Measurements from ENCODE around the gene OR8A1. TPM values are rescaled to one million over a fixed set of nuclear protein-coding genes. Genes with fewer than 3 reads are reported as not detected.

The OR8A1 gene
- under 1 TPM in 1 of 4 donors, not detected in 3; 0.04 TPM for polyA plus RNA-seq (ENCODE audit: insufficient read length in 4 of 4)

GRCh38 chr11:124569697-124570096, at the start of gene OR8A1:
OR8A1 (plus strand) TSS chr11:124569997; CDS start chr11:124570120, 123 bp downstream.
- no peak for DNase-seq (ENCODE audit: low read depth in 4 of 4, low spot score in 3 of 4)

DNA sequence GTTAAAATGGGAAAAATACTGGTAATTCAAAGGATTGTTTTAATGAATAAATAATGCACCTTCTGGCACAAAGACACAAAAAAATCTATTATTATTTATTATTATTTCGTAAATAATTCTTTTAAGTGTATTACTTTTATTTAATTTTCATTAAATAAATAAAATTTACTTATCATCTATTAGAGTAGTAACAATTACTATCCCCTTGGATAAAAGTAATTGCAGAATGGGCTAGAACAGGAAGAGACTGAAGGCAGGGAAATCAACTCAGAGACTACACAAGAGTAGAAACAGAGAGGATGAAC, 49.3 kb upstream of the OR8A1 start:
- no peak for DNase-seq (ENCODE audit: low read depth in 4 of 4, low spot score in 3 of 4)

DNA sequence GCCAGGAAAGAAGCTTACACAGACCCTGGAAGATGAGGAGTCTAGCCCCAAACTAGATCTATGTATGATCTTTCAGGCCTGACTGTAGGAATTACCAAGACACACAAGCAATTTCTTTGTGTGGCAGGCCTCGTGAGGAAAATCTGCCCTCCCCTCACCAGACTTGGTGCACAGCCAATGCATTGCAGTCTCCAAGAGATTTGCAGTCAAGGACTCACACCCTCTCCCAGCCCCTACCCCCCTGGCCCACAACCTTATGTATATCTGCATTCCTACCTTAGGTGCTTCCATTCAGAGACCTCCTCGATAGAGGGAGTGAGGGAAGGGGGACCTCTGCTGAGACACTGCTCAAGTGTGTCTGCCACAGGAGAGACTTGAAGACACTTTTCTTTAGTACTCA, 36.2 kb upstream of the OR8A1 start:
- no peak for DNase-seq (ENCODE audit: low read depth in 4 of 4, low spot score in 3 of 4)

- DNase-seq (ENCODE audit: low read depth in 4 of 4, low spot score in 3 of 4): no peak
These were observed 35.7 kb upstream of the OR8A1 start for GRCh38 chr11:124534051-124534450.

GRCh38 chr11:124535552-124536232, 34.1 kb upstream of the OR8A1 start:
- no peak for DNase-seq (ENCODE audit: low read depth in 4 of 4, low spot score in 3 of 4)

DNA sequence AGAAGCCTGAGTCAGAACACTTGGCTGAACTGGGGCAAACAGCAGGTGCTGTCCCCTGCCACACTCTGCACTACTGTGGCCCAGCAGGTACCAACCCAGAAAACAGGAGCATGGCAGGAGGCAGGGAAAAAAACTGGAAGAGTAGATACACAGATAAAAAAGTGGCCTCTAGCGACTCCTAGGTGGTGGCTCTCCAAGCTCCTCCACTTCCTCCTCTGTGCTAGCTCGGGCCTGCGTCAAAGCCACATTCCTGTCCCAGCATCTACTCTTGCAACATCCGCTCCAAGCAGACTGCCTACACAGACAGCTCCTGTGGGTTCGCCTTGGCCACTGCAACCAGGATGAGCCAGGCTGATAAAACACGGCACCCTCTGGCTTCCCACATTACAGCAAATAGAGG, 33.3 kb upstream of the OR8A1 start:
- DNase-seq (ENCODE audit: low read depth in 4 of 4, low spot score in 3 of 4): no peak

DNA sequence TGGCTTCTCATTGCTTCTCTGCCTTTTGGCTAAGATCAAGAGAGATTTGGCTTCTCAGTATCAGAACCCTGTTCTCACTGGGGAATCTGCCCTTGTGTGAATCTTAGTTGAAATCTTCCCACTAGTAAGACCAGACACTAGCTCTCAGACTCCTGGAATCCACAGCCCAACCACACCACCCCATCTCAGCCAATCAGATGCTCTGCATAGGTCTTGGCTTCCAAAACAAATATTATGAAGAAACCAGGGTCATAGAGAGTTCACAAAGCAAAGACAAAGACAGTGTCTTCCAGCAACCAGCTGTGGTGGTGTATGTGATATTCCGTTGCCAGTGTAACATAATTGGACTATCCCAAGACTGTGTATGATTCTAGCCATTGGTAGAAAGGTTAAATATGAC, 31.8 kb upstream of the OR8A1 start:
- no peak for DNase-seq (ENCODE audit: low read depth in 4 of 4, low spot score in 3 of 4)

- no peak for DNase-seq (ENCODE audit: low read depth in 4 of 4, low spot score in 3 of 4)
These were observed 28.6 kb upstream of the OR8A1 start for GRCh38 chr11:124541204-124541603.

DNA sequence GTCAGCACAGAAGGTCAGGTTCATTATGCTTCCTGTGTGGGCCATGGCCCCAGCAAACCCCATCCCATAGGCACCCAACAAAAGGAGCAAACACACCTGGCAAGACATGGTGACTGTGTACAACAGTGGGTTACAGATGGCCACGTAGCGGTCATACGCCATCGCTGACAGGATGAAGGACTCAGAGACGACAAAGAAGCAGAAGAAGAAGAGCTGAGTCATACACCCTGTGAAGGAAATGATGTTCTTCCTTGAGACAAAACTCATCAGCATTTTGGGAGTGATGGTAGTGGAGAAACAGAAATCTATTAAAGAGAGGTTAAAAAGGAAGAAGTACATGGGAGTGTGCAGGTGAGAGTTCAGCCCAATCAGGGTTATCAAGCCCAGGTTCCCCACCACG, 26.7 kb upstream of the OR8A1 start:
- no peak for DNase-seq (ENCODE audit: low read depth in 4 of 4, low spot score in 3 of 4)

DNA sequence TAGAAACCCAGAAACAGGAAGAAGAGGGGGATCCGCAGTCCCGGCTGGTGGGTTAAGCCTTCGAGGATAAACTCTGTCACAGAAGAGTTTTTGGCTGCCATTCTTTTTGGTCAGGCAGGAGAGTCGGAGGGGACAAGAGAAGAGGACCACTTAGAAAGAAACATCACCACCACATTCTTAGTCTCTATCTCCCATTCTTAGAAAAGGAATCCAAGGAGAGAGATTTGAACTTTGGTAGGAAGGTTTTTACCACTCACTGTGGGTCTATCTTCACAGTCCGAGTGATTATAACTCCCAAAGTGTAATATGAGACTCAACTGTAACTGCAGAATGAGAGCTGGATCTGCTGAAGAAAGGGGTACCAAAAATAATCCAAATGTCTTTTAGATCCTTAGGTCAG, 26.2 kb upstream of the OR8A1 start, which contains the start of gene OR8B12:
Gene OR8B12 (minus strand): TSS at position 101 of the 400 bp plus-strand sequence. CDS start 0 bp downstream, at position 101.
- DNase-seq (ENCODE audit: low read depth in 4 of 4, low spot score in 3 of 4): no peak

DNA sequence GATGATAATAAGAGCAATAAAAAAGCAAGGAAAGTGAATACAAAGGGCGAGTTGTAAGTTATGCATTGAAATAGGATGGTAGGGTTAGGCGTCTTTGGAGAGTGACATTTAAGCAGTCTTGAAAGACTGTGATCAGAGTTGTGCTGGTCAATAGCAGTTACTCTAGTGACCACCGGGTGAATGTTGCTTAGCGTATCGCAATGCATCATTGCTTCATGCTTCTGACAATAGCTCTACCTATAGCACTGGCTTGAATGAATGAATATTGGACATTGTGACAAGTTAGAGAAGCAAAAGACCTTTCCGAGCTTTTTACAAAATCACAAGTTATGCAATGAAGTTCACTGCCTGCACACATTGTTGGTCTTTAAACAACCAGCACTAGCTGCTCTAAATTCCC, 18.6 kb upstream of the OR8A1 start:
- DNase-seq (ENCODE audit: low read depth in 4 of 4, low spot score in 3 of 4): no peak

DNA sequence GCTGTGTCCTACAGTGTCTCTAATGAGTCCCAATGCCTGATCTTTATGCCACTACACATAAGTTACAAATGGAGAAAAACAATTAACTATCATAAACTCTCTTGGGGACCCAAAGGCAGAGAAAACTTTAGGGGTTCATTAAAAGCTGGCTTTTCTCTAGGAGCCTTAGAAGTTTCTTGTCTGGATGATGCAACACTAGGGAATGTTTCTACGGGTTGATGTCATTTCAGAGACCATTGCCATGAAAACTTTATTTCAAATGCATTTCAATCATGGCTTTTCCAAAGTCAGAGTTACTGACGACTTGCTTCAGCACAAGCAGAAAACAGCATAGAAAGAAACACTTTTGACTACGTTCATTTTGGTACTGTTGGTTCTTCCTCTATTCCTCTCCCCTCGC, 17.8 kb upstream of the OR8A1 start:
- no peak for DNase-seq (ENCODE audit: low read depth in 4 of 4, low spot score in 3 of 4)

GRCh38 chr11:124556828-124557227, 13.0 kb upstream of the OR8A1 start:
- DNase-seq (ENCODE audit: low read depth in 4 of 4, low spot score in 3 of 4): no peak

DNA sequence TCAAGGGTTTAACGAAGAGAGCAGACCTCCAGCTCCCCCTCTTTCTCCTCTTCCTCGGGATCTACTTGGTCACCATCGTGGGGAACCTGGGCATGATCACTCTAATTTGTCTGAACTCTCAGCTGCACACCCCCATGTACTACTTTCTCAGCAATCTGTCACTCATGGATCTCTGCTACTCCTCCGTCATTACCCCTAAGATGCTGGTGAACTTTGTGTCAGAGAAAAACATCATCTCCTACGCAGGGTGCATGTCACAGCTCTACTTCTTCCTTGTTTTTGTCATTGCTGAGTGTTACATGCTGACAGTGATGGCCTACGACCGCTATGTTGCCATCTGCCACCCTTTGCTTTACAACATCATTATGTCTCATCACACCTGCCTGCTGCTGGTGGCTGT, 363 bp downstream of the OR8A1 start:
- no peak for DNase-seq (ENCODE audit: low read depth in 4 of 4, low spot score in 3 of 4)

GRCh38 chr11:124577716-124578427, 8.1 kb downstream of the OR8A1 start:
- DNase-seq (ENCODE audit: low read depth in 4 of 4, low spot score in 3 of 4): no peak

DNA sequence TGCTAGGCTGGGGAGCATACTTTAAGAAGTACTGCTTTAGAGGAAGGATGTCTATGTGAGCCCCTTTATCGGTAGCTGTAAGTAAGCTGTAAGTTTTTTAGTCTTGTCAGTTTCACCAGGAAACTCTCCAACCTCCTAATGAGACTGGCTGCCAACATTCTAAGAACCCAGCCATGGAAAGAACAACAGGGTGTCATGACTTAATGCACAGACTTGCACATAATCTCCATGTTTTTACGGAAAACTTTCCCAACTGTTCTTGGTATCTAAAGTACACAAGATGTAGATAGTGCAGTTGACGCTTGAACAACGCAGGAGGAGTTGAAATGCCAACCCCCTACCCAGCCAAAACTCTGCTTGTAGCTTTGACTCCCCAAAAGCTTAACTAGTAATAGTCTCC, 9.0 kb downstream of the OR8A1 start:
- DNase-seq (ENCODE audit: low read depth in 4 of 4, low spot score in 3 of 4): no peak

DNA sequence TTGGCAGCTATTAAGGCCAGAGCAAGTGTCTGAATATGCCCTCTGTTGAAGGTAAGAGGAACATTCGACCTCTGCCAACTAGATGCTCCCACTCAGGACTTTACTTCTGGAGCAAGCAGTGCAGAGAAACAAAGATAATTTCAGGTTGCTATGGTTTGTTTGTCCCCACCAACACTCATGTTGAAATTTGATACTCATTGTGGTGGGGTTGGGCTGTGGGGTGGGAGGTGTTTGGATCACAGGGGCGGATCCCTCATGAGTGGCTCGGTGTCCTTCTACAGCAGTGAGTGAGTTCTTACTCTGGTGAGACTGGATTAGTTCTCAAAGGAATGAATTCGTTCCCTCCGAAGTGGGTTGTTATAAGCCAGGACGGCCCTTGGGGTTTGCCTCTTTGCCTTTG, 12.0 kb downstream of the OR8A1 start:
- no peak for DNase-seq (ENCODE audit: low read depth in 4 of 4, low spot score in 3 of 4)

- DNase-seq (ENCODE audit: low read depth in 4 of 4, low spot score in 3 of 4): no peak
These were observed 12.8 kb downstream of the OR8A1 start for GRCh38 chr11:124582565-124582964.

- DNase-seq (ENCODE audit: low read depth in 4 of 4, low spot score in 3 of 4): no peak
These were observed 14.0 kb downstream of the OR8A1 start for GRCh38 chr11:124583781-124584180.

DNA sequence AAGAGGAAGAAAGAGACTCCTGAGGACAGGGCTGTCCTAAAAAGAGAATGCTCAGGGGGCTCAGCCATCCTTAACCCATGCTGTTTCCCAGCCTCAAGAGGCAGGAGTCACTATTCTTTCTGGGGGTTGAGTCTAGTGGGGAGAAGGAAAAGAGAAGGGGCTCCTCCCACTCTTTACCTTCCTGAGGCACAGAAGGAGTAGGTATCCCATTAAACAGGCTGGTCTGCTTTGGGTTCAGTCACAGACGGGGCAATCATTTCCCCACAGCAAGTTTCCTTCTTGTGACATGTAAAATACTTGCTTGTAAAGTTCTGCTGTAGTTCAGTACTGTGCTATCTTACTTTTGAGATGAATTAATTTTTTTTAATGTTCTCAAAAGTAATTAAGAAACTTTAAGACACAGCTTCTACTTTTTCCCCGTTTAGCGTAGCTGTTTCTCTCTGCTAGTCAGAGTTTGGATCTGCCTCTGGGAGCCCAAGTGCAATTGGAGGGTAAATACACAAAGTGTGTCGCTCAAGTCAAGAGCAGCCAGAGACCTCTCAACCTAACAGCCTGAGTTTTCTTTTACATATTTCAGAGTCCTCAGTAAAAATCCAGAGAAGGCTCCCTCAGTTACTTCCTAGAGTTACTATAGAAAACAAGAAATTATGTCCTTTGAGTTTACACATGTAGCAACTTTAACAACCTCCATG, 15.0 kb downstream of the OR8A1 start:
- DNase-seq (ENCODE audit: low read depth in 4 of 4, low spot score in 3 of 4): no peak

DNA sequence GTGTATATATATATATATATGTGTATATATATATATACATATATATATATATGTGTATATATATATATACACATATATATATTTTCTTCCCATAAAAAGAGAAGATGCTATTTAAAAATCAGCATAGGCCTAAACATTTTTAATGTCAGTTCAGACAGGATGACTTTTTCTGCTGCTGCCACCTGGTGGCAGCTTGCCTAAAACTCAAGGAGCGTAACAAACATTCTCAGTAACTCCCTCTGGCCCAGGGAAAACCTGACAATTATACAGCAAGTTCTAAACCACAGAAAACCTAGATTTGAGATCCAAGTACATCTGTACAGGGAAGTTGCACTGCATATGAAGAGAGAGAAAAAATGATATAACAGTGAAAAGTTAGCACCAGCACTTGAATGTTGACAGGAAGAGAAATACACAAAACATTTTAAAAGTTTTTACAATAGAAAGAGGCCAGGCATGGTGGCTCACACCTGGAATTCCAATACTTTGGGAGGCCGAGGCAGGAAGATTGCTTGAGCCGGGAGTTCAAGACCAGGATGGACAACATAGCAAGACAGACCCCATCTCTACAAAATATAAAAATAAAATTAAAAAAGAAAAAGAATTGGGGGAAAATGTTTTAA, 16.6 kb downstream of the OR8A1 start:
- DNase-seq (ENCODE audit: low read depth in 4 of 4, low spot score in 3 of 4): peak; percentile 23 to 42 (median 34)
